ENCODE data around the gene UCP3. TPM values are rescaled to one million over a fixed set of nuclear protein-coding genes. Genes with fewer than 3 reads are reported as not detected.

Gene UCP3
- total and polyA plus RNA-seq, 10 of the 15 experiments (the other 5 are each of a cell fraction or from before 2014, with no cell fraction given): 0.02 to 1.9 (median 0.94) TPM

- H3K36me3 ChIP-seq (ENCODE audit: control insufficient read depth in 2 of 2, insufficient read depth in 2 of 2, low read length in 1 of 2): no peaks in the 10 kb centered on the region
- DNase-seq (ENCODE audit: low read depth, low spot score) (no peak), FAIRE-seq (no peak), ATAC-seq (no peak)
- H4K20me1 ChIP-seq (ENCODE audit: control insufficient read depth, insufficient read depth): no peaks in the 10 kb centered on the region; the same call in 1 of the 2 replicates
- 21% methylated on average over 4 of the region's 7 CpGs for WGBS (ENCODE audit: insufficient coverage, insufficient replicate concordance, low lambda C conversion rate, missing lambda C conversion rate)
- H3K4me3 ChIP-seq: no peak overlapping the region
- no peaks in the 10 kb centered on the region for H3K27me3 ChIP-seq (replicated peaks in 1 of 2; ENCODE audit: control insufficient read depth in 2 of 2, insufficient read depth in 2 of 2, low read length in 1 of 2)
- no peak overlapping the region for H3K4me2 ChIP-seq (ENCODE audit: control insufficient read depth, insufficient read depth)
- ChIA-PET POLR2A (interaction anchor here (1.1 kb wide), 1 partner anchor 20 kb away, joined by 3 read pairs; no protein-coding TSS in a partner anchor), RAD21 (ENCODE audit: unreplicated experiment) (no interaction called here), CTCF (interaction anchor here (0.6 to 5.6 kb wide), 5 partner anchors 18 to 294 kb away, joined by 3 to 48 read pairs (median 4); partner anchors contain the start of genes C2CD3 and PPME1), SMC1A (ENCODE audit: uncharacterized antibody, unreplicated experiment) (interaction anchor here (1.0 to 3.6 kb wide), 4 partner anchors 18 to 294 kb away, joined by 3 to 23 read pairs (median 4); partner anchors contain the start of genes C2CD3 and PPME1)
- intact Hi-C loops (cut with micrococcal nuclease; ENCODE audit: unreplicated experiment) (loop anchor here (5.0 to 10.0 kb wide), 5 partner anchors 70 to 485 kb away; partner anchors contain the start of genes C2CD3 and PPME1), in situ Hi-C loops (cut with MboI) (no loop called here)
- no peaks in the 10 kb centered on the region for H3K79me2 ChIP-seq (ENCODE audit: control insufficient read depth, insufficient read depth, low read length)
- no peaks in the 10 kb centered on the region for H3K9me3 ChIP-seq (replicated peaks; ENCODE audit: control insufficient read depth, insufficient read depth, low read length)
- no peak overlapping the region for H2AFZ ChIP-seq (ENCODE audit: control insufficient read depth, low read depth, low read length)
- BruUV-seq (replicated peaks): no TSS peak
- H3K27ac ChIP-seq (ENCODE audit: control insufficient read depth, insufficient read depth): no peak overlapping the region
- H3K9ac ChIP-seq (ENCODE audit: control insufficient read depth, insufficient read depth, low read length): no peak overlapping the region
- no peaks in the 10 kb centered on the region for H3K4me1 ChIP-seq (ENCODE audit: control insufficient read depth, insufficient read depth, low read length)
- TF ChIP-seq, protein P1, sequence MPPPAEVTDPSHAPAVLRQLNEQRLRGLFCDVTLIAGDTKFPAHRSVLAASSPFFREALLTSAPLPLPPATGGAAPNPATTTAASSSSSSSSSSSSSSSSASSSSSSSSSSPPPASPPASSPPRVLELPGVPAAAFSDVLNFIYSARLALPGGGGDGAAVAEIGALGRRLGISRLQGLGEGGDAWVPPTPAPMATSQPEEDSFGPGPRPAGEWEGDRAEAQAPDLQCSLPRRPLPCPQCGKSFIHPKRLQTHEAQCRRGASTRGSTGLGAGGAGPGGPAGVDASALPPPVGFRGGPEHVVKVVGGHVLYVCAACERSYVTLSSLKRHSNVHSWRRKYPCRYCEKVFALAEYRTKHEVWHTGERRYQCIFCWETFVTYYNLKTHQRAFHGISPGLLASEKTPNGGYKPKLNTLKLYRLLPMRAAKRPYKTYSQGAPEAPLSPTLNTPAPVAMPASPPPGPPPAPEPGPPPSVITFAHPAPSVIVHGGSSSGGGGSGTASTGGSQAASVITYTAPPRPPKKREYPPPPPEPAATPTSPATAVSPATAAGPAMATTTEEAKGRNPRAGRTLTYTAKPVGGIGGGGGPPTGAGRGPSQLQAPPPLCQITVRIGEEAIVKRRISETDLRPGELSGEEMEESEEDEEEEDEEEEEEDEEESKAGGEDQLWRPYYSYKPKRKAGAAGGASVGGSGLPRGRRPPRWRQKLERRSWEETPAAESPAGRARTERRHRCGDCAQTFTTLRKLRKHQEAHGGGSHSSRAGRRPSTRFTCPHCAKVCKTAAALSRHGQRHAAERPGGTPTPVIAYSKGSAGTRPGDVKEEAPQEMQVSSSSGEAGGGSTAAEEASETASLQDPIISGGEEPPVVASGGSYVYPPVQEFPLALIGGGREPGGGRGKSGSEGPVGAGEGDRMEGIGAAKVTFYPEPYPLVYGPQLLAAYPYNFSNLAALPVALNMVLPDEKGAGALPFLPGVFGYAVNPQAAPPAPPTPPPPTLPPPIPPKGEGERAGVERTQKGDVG (CRISPR knock-in tag; IDR thresholded peaks at IDR 0.05): no peak
- TF ChIP-seq TBL1XR1 (IDR thresholded peaks at IDR 0.05; ENCODE audit: low read depth, low read length) (no peak), RCOR1 (conservative IDR thresholded peaks at IDR 0.05; ENCODE audit: low read depth, low read length) (no peak), RELB (IDR thresholded peaks at IDR 0.05; ENCODE audit: low read depth) (no peak), MTA3 (IDR thresholded peaks at IDR 0.05; ENCODE audit: borderline replicate concordance, low read length) (no peak), KDM1A (IDR thresholded peaks at IDR 0.05; ENCODE audit: borderline replicate concordance) (no peak), CHD4 (IDR thresholded peaks at IDR 0.05) (no peak), CREM (IDR thresholded peaks at IDR 0.05; ENCODE audit: low read depth) (no peak), STAT3 (IDR thresholded peaks at IDR 0.05; ENCODE audit: low read depth, low read length) (no peak), ZNF622 (IDR thresholded peaks at IDR 0.05) (no peak)
- TF ChIP-seq, protein P2, sequence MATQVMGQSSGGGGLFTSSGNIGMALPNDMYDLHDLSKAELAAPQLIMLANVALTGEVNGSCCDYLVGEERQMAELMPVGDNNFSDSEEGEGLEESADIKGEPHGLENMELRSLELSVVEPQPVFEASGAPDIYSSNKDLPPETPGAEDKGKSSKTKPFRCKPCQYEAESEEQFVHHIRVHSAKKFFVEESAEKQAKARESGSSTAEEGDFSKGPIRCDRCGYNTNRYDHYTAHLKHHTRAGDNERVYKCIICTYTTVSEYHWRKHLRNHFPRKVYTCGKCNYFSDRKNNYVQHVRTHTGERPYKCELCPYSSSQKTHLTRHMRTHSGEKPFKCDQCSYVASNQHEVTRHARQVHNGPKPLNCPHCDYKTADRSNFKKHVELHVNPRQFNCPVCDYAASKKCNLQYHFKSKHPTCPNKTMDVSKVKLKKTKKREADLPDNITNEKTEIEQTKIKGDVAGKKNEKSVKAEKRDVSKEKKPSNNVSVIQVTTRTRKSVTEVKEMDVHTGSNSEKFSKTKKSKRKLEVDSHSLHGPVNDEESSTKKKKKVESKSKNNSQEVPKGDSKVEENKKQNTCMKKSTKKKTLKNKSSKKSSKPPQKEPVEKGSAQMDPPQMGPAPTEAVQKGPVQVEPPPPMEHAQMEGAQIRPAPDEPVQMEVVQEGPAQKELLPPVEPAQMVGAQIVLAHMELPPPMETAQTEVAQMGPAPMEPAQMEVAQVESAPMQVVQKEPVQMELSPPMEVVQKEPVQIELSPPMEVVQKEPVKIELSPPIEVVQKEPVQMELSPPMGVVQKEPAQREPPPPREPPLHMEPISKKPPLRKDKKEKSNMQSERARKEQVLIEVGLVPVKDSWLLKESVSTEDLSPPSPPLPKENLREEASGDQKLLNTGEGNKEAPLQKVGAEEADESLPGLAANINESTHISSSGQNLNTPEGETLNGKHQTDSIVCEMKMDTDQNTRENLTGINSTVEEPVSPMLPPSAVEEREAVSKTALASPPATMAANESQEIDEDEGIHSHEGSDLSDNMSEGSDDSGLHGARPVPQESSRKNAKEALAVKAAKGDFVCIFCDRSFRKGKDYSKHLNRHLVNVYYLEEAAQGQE (IDR thresholded peaks at IDR 0.05; ENCODE audit: low read depth, low read length): no peak
- TF ChIP-seq, protein P3, sequence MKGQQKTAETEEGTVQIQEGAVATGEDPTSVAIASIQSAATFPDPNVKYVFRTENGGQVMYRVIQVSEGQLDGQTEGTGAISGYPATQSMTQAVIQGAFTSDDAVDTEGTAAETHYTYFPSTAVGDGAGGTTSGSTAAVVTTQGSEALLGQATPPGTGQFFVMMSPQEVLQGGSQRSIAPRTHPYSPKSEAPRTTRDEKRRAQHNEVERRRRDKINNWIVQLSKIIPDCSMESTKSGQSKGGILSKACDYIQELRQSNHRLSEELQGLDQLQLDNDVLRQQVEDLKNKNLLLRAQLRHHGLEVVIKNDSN (IDR thresholded peaks at IDR 0.05; ENCODE audit: borderline replicate concordance, extremely low read length, insufficient read depth, low read depth, low read length): no peak
Observed at GRCh38 chr11:73962101-73962705, 46.7 kb downstream of the UCP3 start.

All from GM12878 (cell line).